Endodermal cell (in vitro differentiated cells): ENCODE data around the gene GSDMA. TPM values are rescaled to one million over a fixed set of nuclear protein-coding genes. Genes with fewer than 3 reads are reported as not detected.
"Not testable (repeated sequence)": the region's sequence is repeated elsewhere in the genome, so short reads cannot be mapped to it uniquely, and the experiment has no call there.

Source experiments
- DNase-seq: peaks from one replicate; pipeline ENCODE4 v3.0.0-alpha.2; 2017
- H3K27ac ChIP-seq: 2 replicates; pipeline ENCODE4 v1.5.1; 2013; ENCODE audit warnings: mild to moderate bottlenecking, low read depth, low read length, moderate library complexity
- H3K27me3 ChIP-seq: 2 replicates; pipeline ENCODE4 v1.6.1; 2013; ENCODE audit warnings: mild to moderate bottlenecking, low read length, moderate library complexity; ENCODE audit not compliant: insufficient read depth, control insufficient read depth, poor library complexity, severe bottlenecking
- H3K36me3 ChIP-seq: 2 replicates; pipeline ENCODE4 v1.7.0; 2013; ENCODE audit warnings: mild to moderate bottlenecking, low read length, moderate library complexity; ENCODE audit not compliant: control insufficient read depth, insufficient read depth
- H3K4me1 ChIP-seq: one replicate; pipeline ENCODE4 v1.7.0; 2013; ENCODE audit warnings: low read length; ENCODE audit not compliant: control insufficient read depth, insufficient read depth
- H3K4me3 ChIP-seq: 2 replicates; pipeline ENCODE4 v1.5.1; 2013; ENCODE audit warnings: mild to moderate bottlenecking, low read length, moderate library complexity
- H3K9ac ChIP-seq: 2 replicates; pipeline ENCODE4 v1.6.1; 2013; ENCODE audit warnings: mild to moderate bottlenecking, low read length, moderate library complexity; ENCODE audit not compliant: poor library complexity, severe bottlenecking; ENCODE audit errors: extremely low read depth
- H3K9me3 ChIP-seq: 2 replicates; pipeline ENCODE4 v1.6.1; 2013; ENCODE audit warnings: mild to moderate bottlenecking, low read length, moderate library complexity; ENCODE audit not compliant: control insufficient read depth
- H3K27ac Mint-ChIP-seq: 2 replicates; pipeline ENCODE4 v1.8.0; 2020; ENCODE audit warnings: mixed read lengths
- H3K27me3 Mint-ChIP-seq: 2 replicates; pipeline ENCODE4 v1.8.0; 2021; ENCODE audit warnings: mild to moderate bottlenecking, mixed read lengths; ENCODE audit not compliant: insufficient read depth
- H3K36me3 Mint-ChIP-seq: 2 replicates; pipeline ENCODE4 v1.8.0; 2020; ENCODE audit warnings: low read depth, mixed read lengths
- H3K4me1 Mint-ChIP-seq: 2 replicates; pipeline ENCODE4 v1.8.0; 2020; ENCODE audit warnings: mixed read lengths
- H3K4me3 Mint-ChIP-seq: 2 replicates; pipeline ENCODE4 v1.8.0; 2020; ENCODE audit warnings: mild to moderate bottlenecking, moderate library complexity, mixed read lengths
- H3K9me3 Mint-ChIP-seq: 2 replicates; pipeline ENCODE4 v1.8.0; 2020; ENCODE audit warnings: mild to moderate bottlenecking, mixed read lengths
- CTCF ChIP-seq: fragments of 200-600 bp; sonication (generic); conservative IDR thresholded peaks from 2 replicates; pipeline ENCODE4 v1.5.0; 2021; ENCODE audit warnings: antibody characterized with exemption, mild to moderate bottlenecking
- WGBS, 2 experiments: methylation state at CpG; one replicate each; pipeline versions ENCODE4 v1.1.5 to v1.1.7; 2013; ENCODE audit warnings: missing lambda C conversion rate in 2 of 2, mixed read lengths in 1 of 2; ENCODE audit not compliant: insufficient coverage in 1 of 2, insufficient read length in 1 of 2; 5-methylcytosine and 5-hydroxymethylcytosine counted together
- total RNA-seq, 2 donors: library from RNA; stranded (reverse); fragmentation: NEBNext Ultra II Directional in 1 of 2; extraction: Animal tissue kit (Norgen Biotek cat#: 25700) in 1 of 2; gene quantifications; 2 replicates in 1 of 2; 3 replicates in 1 of 2; pipeline ENCODE4 v1.2.1, GENCODE V29; 2021

Gene GSDMA
- total RNA-seq, 2 donors from 2014 or later, result not detected

DNA sequence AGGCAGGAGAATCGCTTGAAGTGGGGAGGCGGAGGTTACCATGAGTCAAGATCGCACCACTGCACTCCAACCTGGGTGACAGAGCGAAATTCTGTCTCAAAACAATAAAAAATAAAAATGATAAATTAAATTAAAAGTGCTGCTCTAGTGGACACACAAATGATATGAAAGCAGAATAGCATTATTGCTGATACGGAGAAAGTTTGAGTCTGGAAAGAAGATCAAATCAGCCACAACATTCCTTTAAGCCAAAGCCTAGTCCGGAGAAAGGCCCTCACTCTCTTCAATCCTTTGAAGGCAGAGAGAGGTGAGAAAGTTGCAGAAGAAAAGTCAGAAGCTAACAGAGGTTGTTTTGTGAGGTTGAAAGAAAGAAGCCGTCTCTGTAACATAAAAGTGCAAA lies 37.4 kb downstream of the GSDMA start:
- H3K9me3 Mint-ChIP-seq, result no peaks in the 10 kb centered on the region
- Histone ChIP-seq H3K36me3 (peaks cover 22% of the 10 kb centered on the region), H3K9ac (no peak overlapping the region), H3K27ac (no peak overlapping the region), H3K4me3 (no peak overlapping the region), H3K4me1 (no peaks in the 10 kb centered on the region), H3K27me3 (no peaks in the 10 kb centered on the region), H3K9me3 (no peaks in the 10 kb centered on the region)
- 96 to 98% methylated on average over 5 to 7 of the region's 7 CpGs for WGBS, 2 experiments
- H3K27ac Mint-ChIP-seq, result no peak overlapping the region
- no peak for TF ChIP-seq CTCF
- H3K36me3 Mint-ChIP-seq, result peaks cover 23% of the 10 kb centered on the region
- no peak for DNase-seq
- H3K27me3 Mint-ChIP-seq, result no peaks in the 10 kb centered on the region
- H3K4me3 Mint-ChIP-seq, result no peak overlapping the region
- no peaks in the 10 kb centered on the region for H3K4me1 Mint-ChIP-seq

DNA sequence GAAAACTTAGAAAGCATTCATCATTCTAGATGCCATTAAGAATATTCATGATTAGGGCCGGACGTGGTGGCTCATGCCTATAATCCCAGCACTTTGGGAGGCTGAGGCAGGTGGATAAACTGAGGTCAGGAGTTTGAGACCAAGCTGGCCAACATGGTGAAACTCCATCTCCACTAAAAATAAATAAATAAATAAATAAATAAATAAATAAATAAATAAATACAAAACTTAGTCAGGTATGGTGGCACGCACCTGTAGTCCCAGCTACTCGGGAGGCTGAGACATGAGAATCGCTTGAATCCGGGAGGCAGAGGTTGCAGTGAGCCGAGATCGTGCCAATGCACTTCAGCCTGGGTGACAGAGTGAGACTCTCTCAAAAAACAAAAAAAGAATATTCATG lies 38.5 kb downstream of the GSDMA start:
- H3K4me1 ChIP-seq, H3K4me3 Mint-ChIP-seq, H3K27ac Mint-ChIP-seq, H3K9me3 ChIP-seq, DNase-seq, H3K27ac ChIP-seq, H3K9me3 Mint-ChIP-seq, H3K9ac ChIP-seq, H3K4me3 ChIP-seq, H3K27me3 Mint-ChIP-seq, H3K4me1 Mint-ChIP-seq, H3K27me3 ChIP-seq: not testable (repeated sequence)
- H3K36me3 ChIP-seq, result peaks cover 11% of the 10 kb centered on the region
- 90 to 93% methylated on average over 5 to 8 of the region's 8 CpGs for WGBS, 2 experiments
- peaks cover 13% of the 10 kb centered on the region for H3K36me3 Mint-ChIP-seq

- no peaks in the 10 kb centered on the region for H3K27me3 ChIP-seq
- H3K27me3 Mint-ChIP-seq, result no peaks in the 10 kb centered on the region
- H3K4me1 Mint-ChIP-seq, result no peaks in the 10 kb centered on the region
- H3K9me3 ChIP-seq, result no peaks in the 10 kb centered on the region
- no peak overlapping the region for H3K9ac ChIP-seq
- no peak for DNase-seq
- H3K27ac Mint-ChIP-seq, result no peak overlapping the region
- no peak overlapping the region for H3K4me3 Mint-ChIP-seq
- H3K9me3 Mint-ChIP-seq, result no peaks in the 10 kb centered on the region
- H3K27ac ChIP-seq, result no peak overlapping the region
- no peak overlapping the region for H3K4me3 ChIP-seq
- no peaks in the 10 kb centered on the region for H3K36me3 Mint-ChIP-seq
- WGBS, 2 experiments, result 91 to 94% methylated on average over 9 of the region's 9 CpGs
- TF ChIP-seq CTCF, result no peak
- H3K4me1 ChIP-seq, result no peaks in the 10 kb centered on the region
- no peaks in the 10 kb centered on the region for H3K36me3 ChIP-seq
These were observed 41.3 kb downstream of the GSDMA start for GRCh38 chr17:40004072-40004471.

DNA sequence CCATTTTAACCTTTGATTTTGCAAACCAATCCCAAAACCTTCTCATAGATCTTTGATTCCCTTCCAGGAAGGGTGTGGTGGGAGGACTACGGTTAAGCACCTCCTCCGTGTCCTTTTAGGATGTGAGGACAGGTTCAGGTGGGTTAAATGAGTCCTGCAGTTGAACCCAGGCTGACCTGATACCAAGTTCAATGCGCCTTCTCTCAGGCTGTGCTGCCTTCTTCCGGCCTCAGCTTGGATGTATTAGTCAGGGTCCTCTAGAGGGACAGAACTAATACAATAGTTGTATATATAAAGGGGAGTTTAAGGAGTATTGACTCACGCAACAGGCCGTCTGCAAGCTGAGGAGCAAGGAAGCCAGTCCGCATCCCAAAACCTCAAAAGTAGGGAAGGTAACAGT lies 41.9 kb downstream of the GSDMA start:
- TF ChIP-seq CTCF, result no peak
- Mint-ChIP-seq H3K36me3 (no peaks in the 10 kb centered on the region), H3K4me1 (no peaks in the 10 kb centered on the region), H3K27ac (no peak overlapping the region), H3K27me3 (no peaks in the 10 kb centered on the region), H3K4me3 (no peak overlapping the region), H3K9me3 (no peaks in the 10 kb centered on the region)
- Histone ChIP-seq H3K27me3 (no peaks in the 10 kb centered on the region), H3K9ac (no peak overlapping the region), H3K9me3 (no peaks in the 10 kb centered on the region), H3K36me3 (no peaks in the 10 kb centered on the region), H3K27ac (no peak overlapping the region), H3K4me3 (no peak overlapping the region), H3K4me1 (no peaks in the 10 kb centered on the region)
- WGBS, 2 experiments, result 93 to 97% methylated on average over 3 to 7 of the region's 7 CpGs
- DNase-seq, result no peak
